ENCODE data around the gene DUSP9. TPM values are rescaled to one million over a fixed set of nuclear protein-coding genes. Genes with fewer than 3 reads are reported as not detected.

The DUSP9 gene
- total RNA-seq, 6 experiments from 2014 or later, result 0.33 to 3.9 (median 0.69) TPM

DNA sequence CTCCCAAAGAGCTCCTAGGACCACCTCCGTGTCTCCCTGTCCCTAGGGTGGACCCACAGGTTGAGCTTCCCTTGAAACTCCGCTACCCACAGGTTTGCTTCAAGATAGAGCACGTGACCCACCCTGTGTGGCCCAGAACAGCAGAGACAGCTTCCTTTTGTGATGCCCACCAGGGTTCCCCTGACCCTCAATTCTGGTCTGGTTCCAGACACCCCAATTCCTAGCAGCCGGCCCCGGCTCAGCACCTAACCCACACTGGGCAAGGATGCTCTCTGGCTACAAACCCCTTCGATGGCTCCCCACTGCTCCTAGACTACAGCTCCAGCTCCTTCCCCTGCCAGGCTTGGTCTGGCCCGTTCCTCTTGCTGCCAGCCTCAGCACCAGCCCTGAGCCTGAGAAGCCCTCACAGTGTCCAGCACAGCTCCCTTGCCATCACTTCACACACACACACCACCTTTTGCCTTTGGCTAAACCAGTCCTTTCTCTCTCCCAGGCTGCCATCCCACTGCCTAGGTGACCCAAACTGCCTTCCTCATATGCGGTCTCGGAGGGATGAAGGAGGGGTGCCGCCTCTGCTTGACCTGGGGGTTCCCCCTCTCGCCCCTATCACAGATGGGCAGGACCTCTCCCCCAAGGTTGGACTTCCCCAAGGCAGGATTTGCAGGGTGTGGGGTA is 20.4 kb downstream of the DUSP9 start:
- intact Hi-C loops (cut with DNase I), result loop anchor here in 1 of 2 donors (5.0 kb wide), 1 partner anchor 110 kb away; no protein-coding TSS in a partner anchor
- ATAC-seq, result no peak
- no peak overlapping the region for H3K4me3 ChIP-seq

DNA sequence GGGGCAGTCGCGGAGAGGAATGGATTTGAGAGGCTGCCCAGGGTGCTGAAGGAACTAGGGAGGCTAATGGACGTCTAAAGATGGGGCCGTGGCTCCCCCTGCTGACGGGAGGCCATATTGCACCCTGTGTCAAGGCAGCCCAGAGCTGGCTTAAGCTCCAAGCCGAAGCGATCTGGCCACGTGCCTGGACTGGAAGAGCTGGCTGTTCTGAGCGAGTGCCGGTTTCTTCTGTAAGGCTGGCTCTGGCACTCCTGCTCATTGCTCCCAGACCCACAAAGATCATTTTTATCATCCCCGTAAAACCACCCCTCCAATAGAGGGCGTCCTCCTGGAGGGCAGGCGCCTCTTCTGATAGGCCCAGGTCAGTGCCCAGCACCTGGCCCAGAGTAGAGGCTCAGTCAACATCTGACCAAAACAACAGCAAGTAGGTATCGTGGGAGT is 21.0 kb downstream of the DUSP9 start:
- 9% methylated on average over 4 of the region's 14 CpGs for WGBS (ENCODE audit: insufficient coverage, low coverage, low lambda C conversion rate, missing lambda C conversion rate)
- Histone ChIP-seq H3K27me3 (no peaks in the 10 kb centered on the region), H3K4me3 (no peak overlapping the region), H3K4me1 (no peaks in the 10 kb centered on the region), H3K9me3 (no peaks in the 10 kb centered on the region), H3K36me3 (no peaks in the 10 kb centered on the region), H3K27ac (no peak overlapping the region)
- intact Hi-C loops (cut with DNase I), result loop anchor here in 1 of 2 donors (5.0 kb wide), 1 partner anchor 111 kb away; no protein-coding TSS in a partner anchor
- DNase-seq (peak; percentile 81 to 85 (median 84)), ATAC-seq (peak; percentile 86 to 96 (median 95))
- TF ChIP-seq POLR2A (IDR thresholded peaks at IDR 0.05), result no peak
- TF ChIP-seq, protein P1, sequence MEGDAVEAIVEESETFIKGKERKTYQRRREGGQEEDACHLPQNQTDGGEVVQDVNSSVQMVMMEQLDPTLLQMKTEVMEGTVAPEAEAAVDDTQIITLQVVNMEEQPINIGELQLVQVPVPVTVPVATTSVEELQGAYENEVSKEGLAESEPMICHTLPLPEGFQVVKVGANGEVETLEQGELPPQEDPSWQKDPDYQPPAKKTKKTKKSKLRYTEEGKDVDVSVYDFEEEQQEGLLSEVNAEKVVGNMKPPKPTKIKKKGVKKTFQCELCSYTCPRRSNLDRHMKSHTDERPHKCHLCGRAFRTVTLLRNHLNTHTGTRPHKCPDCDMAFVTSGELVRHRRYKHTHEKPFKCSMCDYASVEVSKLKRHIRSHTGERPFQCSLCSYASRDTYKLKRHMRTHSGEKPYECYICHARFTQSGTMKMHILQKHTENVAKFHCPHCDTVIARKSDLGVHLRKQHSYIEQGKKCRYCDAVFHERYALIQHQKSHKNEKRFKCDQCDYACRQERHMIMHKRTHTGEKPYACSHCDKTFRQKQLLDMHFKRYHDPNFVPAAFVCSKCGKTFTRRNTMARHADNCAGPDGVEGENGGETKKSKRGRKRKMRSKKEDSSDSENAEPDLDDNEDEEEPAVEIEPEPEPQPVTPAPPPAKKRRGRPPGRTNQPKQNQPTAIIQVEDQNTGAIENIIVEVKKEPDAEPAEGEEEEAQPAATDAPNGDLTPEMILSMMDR (IDR thresholded peaks at IDR 0.05), result peak; percentile 73 to 83 (median 77)

More for the DNA sequence above, 20.4 kb downstream of the DUSP9 start:
- Histone ChIP-seq H3K36me3 (no peaks in the 10 kb centered on the region), H3K27ac (no peak overlapping the region), H3K27me3 (no peaks in the 10 kb centered on the region), H3K4me1 (no peaks in the 10 kb centered on the region), H3K9me3 (no peaks in the 10 kb centered on the region)
- 57% methylated on average over 11 of the region's 11 CpGs for WGBS (ENCODE audit: insufficient coverage, low coverage, low lambda C conversion rate, missing lambda C conversion rate)
- TF ChIP-seq, protein P1 (IDR thresholded peaks at IDR 0.05), result no peak
- TF ChIP-seq POLR2A (IDR thresholded peaks at IDR 0.05), result no peak
- DNase-seq, result no peak

DNA sequence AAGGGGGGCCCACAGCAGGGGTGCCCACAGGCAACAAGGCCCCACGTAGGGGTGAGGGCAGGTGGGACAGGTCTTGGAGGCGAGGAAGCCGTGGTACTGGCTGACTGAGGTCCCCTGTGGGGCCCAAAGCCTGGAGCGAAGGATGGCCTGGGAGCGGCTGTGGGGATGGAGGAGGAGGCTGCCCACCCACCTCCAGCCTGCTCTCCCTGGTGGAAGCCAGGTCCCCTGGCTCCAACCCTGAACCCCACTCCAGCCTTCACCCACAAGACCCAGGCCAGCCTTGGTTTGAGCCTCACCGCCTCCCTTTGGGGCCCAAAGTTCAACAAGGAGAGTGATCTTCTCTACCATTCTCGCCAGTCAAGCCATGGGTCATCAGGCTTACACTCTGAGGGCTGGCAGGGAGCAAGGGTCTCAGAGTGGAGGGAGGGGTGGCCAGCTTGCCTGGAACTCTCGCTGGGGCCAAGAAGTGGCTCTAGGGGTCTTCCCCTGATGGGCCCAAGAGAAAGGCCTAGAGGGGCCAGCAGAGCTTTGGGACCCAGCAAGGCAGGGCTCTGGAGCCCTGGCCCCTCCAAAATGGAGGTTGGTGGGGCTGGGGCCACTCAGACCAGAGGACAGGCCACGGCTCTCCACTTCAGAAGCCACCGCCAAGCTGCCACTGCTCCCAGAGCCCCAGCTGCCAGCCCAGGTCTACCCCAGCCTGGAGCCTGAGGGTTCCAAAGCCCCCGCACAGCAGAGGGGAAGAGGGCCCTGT is 21.6 kb downstream of the DUSP9 start:
- no CpG with 5 or more reads among the region's 11 CpGs for WGBS (ENCODE audit: insufficient coverage, low coverage, low lambda C conversion rate, missing lambda C conversion rate)
- ATAC-seq (peak in 1 of 4 donors; percentile 8), DNase-seq (peak in 1 of 3 donors; percentile 45)
- no peaks in the 10 kb centered on the region for H3K9me3 ChIP-seq
- H3K36me3 ChIP-seq, result no peaks in the 10 kb centered on the region
- no peak overlapping the region for H3K4me3 ChIP-seq
- intact Hi-C loops (cut with DNase I), result loop anchor here in 1 of 2 donors (5.0 kb wide), 1 partner anchor 111 kb away; no protein-coding TSS in a partner anchor
- H3K4me1 ChIP-seq, result no peaks in the 10 kb centered on the region
- TF ChIP-seq, protein P1 (IDR thresholded peaks at IDR 0.05), result no peak
- TF ChIP-seq POLR2A (IDR thresholded peaks at IDR 0.05), result no peak
- no peak overlapping the region for H3K27ac ChIP-seq
- no peaks in the 10 kb centered on the region for H3K27me3 ChIP-seq

DNA sequence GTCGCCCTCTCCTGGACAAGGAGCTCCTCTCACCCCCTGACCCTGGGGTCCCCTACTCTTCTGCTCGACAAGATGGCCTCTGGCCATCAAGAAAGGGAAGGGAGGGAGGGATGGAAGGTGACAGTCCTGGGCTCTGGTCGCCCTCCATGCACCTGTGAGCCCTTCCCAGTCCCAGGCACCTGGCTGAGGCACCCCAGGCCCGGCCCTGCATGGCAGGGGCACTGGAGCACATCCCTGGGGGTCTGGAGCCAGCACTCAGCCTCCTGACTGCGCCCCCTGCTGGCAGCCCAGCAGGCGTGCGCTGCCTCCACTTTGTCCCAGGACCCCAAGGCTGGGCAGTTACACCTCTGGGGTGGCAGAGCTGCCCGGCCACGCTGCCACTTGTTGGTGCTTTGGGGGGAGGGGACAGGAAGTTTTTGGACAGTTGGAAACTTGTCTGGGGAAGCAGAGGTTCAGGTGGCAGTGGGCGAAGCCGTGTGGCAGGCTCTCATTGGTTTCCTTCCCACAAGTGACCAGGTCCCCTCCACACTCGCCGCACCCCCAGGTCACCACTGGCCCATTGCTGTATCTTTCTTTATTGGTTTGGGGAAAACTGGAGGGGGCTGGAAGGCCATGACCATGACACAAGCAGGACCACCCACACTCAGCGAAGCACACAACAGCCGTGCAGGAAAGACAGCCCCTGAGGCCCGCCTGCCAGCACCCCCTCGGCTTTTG is 22.3 kb downstream of the DUSP9 start:
- H3K27ac ChIP-seq, result no peak overlapping the region
- H3K4me3 ChIP-seq, result no peak overlapping the region
- H3K27me3 ChIP-seq, result no peaks in the 10 kb centered on the region
- H3K4me1 ChIP-seq, result no peaks in the 10 kb centered on the region
- no peaks in the 10 kb centered on the region for H3K9me3 ChIP-seq
- no peaks in the 10 kb centered on the region for H3K36me3 ChIP-seq
- DNase-seq (peak in 1 of 3 donors; percentile 57), ATAC-seq (peak in 1 of 4 donors; percentile 38)
- intact Hi-C loops (cut with DNase I), result loop anchor here in 1 of 2 donors (5.0 kb wide), 1 partner anchor 112 kb away; no protein-coding TSS in a partner anchor
- whole genome bisulfite sequencing (ENCODE audit: insufficient coverage, low coverage, low lambda C conversion rate, missing lambda C conversion rate), result 80% methylated on average over 4 of the region's 17 CpGs
- TF ChIP-seq, protein P1 (IDR thresholded peaks at IDR 0.05), result peak; percentile 53 to 77 (median 67)
- no peak for TF ChIP-seq POLR2A (IDR thresholded peaks at IDR 0.05)

Measured in right lobe of liver (tissue), 6 donors.